H1 (cell line): ENCODE measurements around the gene SAAL1. TPM values are rescaled to one million over a fixed set of nuclear protein-coding genes. Genes with fewer than 3 reads are reported as not detected.

Experiments used
- CTCF ChIA-PET: fragments of 300-600 bp; sonication (Branson Sonifier 250); formaldehyde crosslinking; loops from one replicate; lab custom pipeline; 2021; ENCODE audit not compliant: partially characterized antibody; lab: Charles Lee
- POLR2A ChIA-PET: fragments of 300-600 bp; sonication (Branson Sonifier 250); formaldehyde crosslinking; loops from one replicate; lab custom pipeline; 2021; ENCODE audit warnings: inconsistent platforms; ENCODE audit not compliant: partially characterized antibody; lab: Charles Lee
- DNase-seq, 2 experiments: peaks; one replicate each; pipeline versions ENCODE4 v3.0.0 to v3.0.0-alpha.2; 2010 to 2022; ENCODE audit warnings: low spot score in 2 of 2, low read depth in 1 of 2, mixed read lengths in 1 of 2
- FAIRE-seq: peaks from 2 replicates; lab custom pipeline; 2011; peaks lifted over from hg19 to GRCh38; lab: Jason Lieb, UNC
- H2AFZ ChIP-seq: 2 replicates; pipeline ENCODE4 v1.8.1; 2012; ENCODE audit warnings: low read length, inconsistent platforms
- H2AK5ac ChIP-seq: 2 replicates; pipeline ENCODE4 v1.6.1; 2013; ENCODE audit warnings: low read depth, low read length
- H2BK120ac ChIP-seq: replicated peaks from 2 replicates; pipeline ENCODE3; 2013; ENCODE audit warnings: low read depth, low read length, inconsistent platforms
- H2BK12ac ChIP-seq: 2 replicates; pipeline ENCODE4 v1.6.1; 2013; ENCODE audit warnings: low read depth, low read length
- H2BK15ac ChIP-seq: 2 replicates; pipeline ENCODE4 v1.6.1; 2013; ENCODE audit warnings: low read length
- H2BK20ac ChIP-seq: 2 replicates; pipeline ENCODE4 v1.6.1; 2013; ENCODE audit warnings: low read length
- H2BK5ac ChIP-seq: 2 replicates; pipeline ENCODE4 v1.6.1; 2013; ENCODE audit warnings: low read depth, low read length
- H3K14ac ChIP-seq: 2 replicates; pipeline ENCODE4 v1.6.1; 2013; ENCODE audit warnings: inconsistent platforms; ENCODE audit not compliant: insufficient read length
- H3K18ac ChIP-seq: 2 replicates; pipeline ENCODE4 v1.6.1; 2013; ENCODE audit warnings: low read length; ENCODE audit errors: extremely low read depth
- H3K23ac ChIP-seq: 2 replicates; pipeline ENCODE4 v1.6.1; 2013; ENCODE audit warnings: inconsistent platforms; ENCODE audit not compliant: insufficient read length
- H3K23me2 ChIP-seq: 2 replicates; pipeline ENCODE4 v1.6.1; 2013; ENCODE audit warnings: low read depth, low read length
- H3K27ac ChIP-seq: 2 replicates; pipeline ENCODE4 v1.6.1; 2011; ENCODE audit warnings: low read depth, low read length, inconsistent platforms
- H3K27me3 ChIP-seq, 4 experiments: replicated peaks in 1 of 4; 1 replicate in 1 of 4; 2 replicates in 3 of 4; pipeline versions ENCODE4 v1.6.1 to v1.8.1; 2011 to 2013; ENCODE audit warnings: low read length in 3 of 4, mild to moderate bottlenecking in 3 of 4, inconsistent platforms in 2 of 4, mixed read lengths in 2 of 4, moderate library complexity in 1 of 4; ENCODE audit not compliant: control insufficient read depth in 3 of 4, insufficient read depth in 3 of 4; ENCODE audit errors: extremely low read depth in 1 of 4
- H3K36me3 ChIP-seq, 4 experiments: 2 replicates each; pipeline versions ENCODE4 v1.6.1 to v1.8.1; 2011 to 2013; ENCODE audit warnings: mild to moderate bottlenecking in 4 of 4, low read length in 3 of 4, moderate library complexity in 2 of 4, control low read depth in 1 of 4, inconsistent platforms in 1 of 4; ENCODE audit not compliant: insufficient read depth in 4 of 4, control insufficient read depth in 2 of 4
- H3K4ac ChIP-seq: replicated peaks from 2 replicates; pipeline ENCODE3; 2013; ENCODE audit warnings: low read length, low read depth, mixed read lengths, inconsistent platforms; ENCODE audit not compliant: insufficient read length
- H3K4me1 ChIP-seq, 4 experiments: replicated peaks in 1 of 4; 1 replicate in 1 of 4; 2 replicates in 3 of 4; pipeline versions ENCODE4 v1.6.1 to v1.8.1; 2011 to 2013; ENCODE audit warnings: low read length in 3 of 4, inconsistent platforms in 2 of 4, mixed read lengths in 1 of 4; ENCODE audit not compliant: insufficient read depth in 4 of 4, control insufficient read depth in 3 of 4
- H3K4me2 ChIP-seq, 2 experiments: 2 replicates each; pipeline versions ENCODE4 v1.6.1 to v1.8.1; 2011 to 2013; ENCODE audit warnings: low read depth in 2 of 2, low read length in 2 of 2, control low read depth in 1 of 2, inconsistent platforms in 1 of 2, mild to moderate bottlenecking in 1 of 2; ENCODE audit not compliant: insufficient read depth in 1 of 2
- H3K4me3 ChIP-seq, 4 experiments: fragments of 200-600, 300-600 bp in 1 of 4; sonication (generic), shearing (Covaris generic), sonication (Bioruptor Twin) in 1 of 4; 2 replicates each; pipeline versions ENCODE4 v1.5.1 to v1.8.1; 2011 to 2016; ENCODE audit warnings: low read length in 4 of 4, low read depth in 3 of 4, control low read depth in 2 of 4, inconsistent platforms in 2 of 4, mild to moderate bottlenecking in 2 of 4, mixed read lengths in 1 of 4, moderate library complexity in 1 of 4; ENCODE audit not compliant: insufficient read depth in 2 of 4; ENCODE audit errors: extremely low read depth in 1 of 4
- H3K56ac ChIP-seq: replicated peaks from 2 replicates; pipeline ENCODE3; 2013; ENCODE audit warnings: low read depth, mild to moderate bottlenecking, mixed read lengths, low read length, inconsistent platforms; ENCODE audit not compliant: insufficient read length
- H3K79me1 ChIP-seq: 2 replicates; pipeline ENCODE4 v1.6.1; 2013; ENCODE audit warnings: low read depth, low read length, control low read depth
- H3K79me2 ChIP-seq, 2 experiments: 2 replicates each; pipeline versions ENCODE4 v1.6.1 to v1.8.1; 2012 to 2013; ENCODE audit warnings: low read length in 2 of 2, mild to moderate bottlenecking in 2 of 2, inconsistent platforms in 1 of 2; ENCODE audit not compliant: insufficient read depth in 2 of 2, control insufficient read depth in 1 of 2
- H3K9ac ChIP-seq, 4 experiments: replicated peaks in 1 of 4; 1 replicate in 1 of 4; 2 replicates in 3 of 4; pipeline versions ENCODE4 v1.6.1 to v1.8.1; 2011 to 2013; ENCODE audit warnings: low read depth in 3 of 4, low read length in 3 of 4, control low read depth in 2 of 4, mild to moderate bottlenecking in 2 of 4, moderate library complexity in 2 of 4, inconsistent platforms in 1 of 4; ENCODE audit errors: extremely low read depth in 1 of 4
- H3K9me3 ChIP-seq, 2 experiments: 2 replicates each; pipeline versions ENCODE4 v1.6.1 to v1.8.1; 2012 to 2013; ENCODE audit warnings: mild to moderate bottlenecking in 2 of 2, moderate library complexity in 2 of 2, control low read depth in 1 of 2, inconsistent platforms in 1 of 2, low read depth in 1 of 2, low read length in 1 of 2, mixed read lengths in 1 of 2; ENCODE audit not compliant: insufficient read depth in 2 of 2
- H4K20me1 ChIP-seq, 2 experiments: replicated peaks in 1 of 2; 2 replicates each; pipeline versions ENCODE3 to v1.8.1; 2011 to 2013; ENCODE audit warnings: inconsistent platforms in 2 of 2, low read length in 2 of 2, mild to moderate bottlenecking in 1 of 2; ENCODE audit not compliant: insufficient read depth in 2 of 2, control insufficient read depth in 1 of 2
- H4K5ac ChIP-seq: 2 replicates; pipeline ENCODE4 v1.6.1; 2013; ENCODE audit warnings: low read length, low read depth, mixed read lengths, inconsistent platforms; ENCODE audit not compliant: insufficient read length
- H4K8ac ChIP-seq: 2 replicates; pipeline ENCODE4 v1.8.0; 2013; ENCODE audit warnings: mild to moderate bottlenecking, moderate library complexity, low read length, inconsistent platforms; ENCODE audit not compliant: insufficient read depth; ENCODE audit errors: extremely low read depth
- H4K91ac ChIP-seq: replicated peaks from 2 replicates; pipeline ENCODE3; 2013; ENCODE audit warnings: low read length, mixed read lengths, inconsistent platforms; ENCODE audit not compliant: insufficient read length
- WGBS, 2 experiments: shearing (Covaris generic) in 1 of 2; methylation state at CpG; one replicate each; pipeline versions ENCODE4 v1.1.6 to v1.1.7; 2013 to 2015; ENCODE audit warnings: low lambda C conversion rate in 2 of 2, mixed read lengths in 2 of 2, inconsistent platforms in 1 of 2, low coverage in 1 of 2, missing lambda C conversion rate in 1 of 2; ENCODE audit not compliant: insufficient replicate concordance in 2 of 2, insufficient coverage in 1 of 2, insufficient read length in 1 of 2; ENCODE audit errors: extremely low coverage in 1 of 2, missing lambda C conversion rate in 1 of 2; 5-methylcytosine and 5-hydroxymethylcytosine counted together
- polyA plus RNA-seq, 7 experiments: library from polyadenylated mRNA; depleted of rRNA in 3 of 7; stranded (reverse) in 5 of 7; unstranded in 2 of 7; fragments of >200 nt in 5 of 7; fragments of 200-250 nt in 2 of 7; gene quantifications; 1 replicate in 5 of 7; 2 replicates in 1 of 7; 4 replicates in 1 of 7; pipeline versions ENCODE4 v1.2.1 to v1.2.3, GENCODE V29; 2011 to 2013; ENCODE audit warnings: missing spikeins in 2 of 7, mixed read lengths in 2 of 7
- total RNA-seq: library from RNA; stranded (reverse); fragmentation: NEBNext Ultra II Directional; extraction: Animal tissue kit (Norgen Biotek cat#: 25700); gene quantifications from 2 replicates; pipeline ENCODE4 v1.2.1, GENCODE V29; 2021

SAAL1 gene
- total and polyA plus RNA-seq, 2 of the 8 experiments (the other 6 are each of a cell fraction or from before 2014, with no cell fraction given), result 26.4 to 46.6 TPM

DNA sequence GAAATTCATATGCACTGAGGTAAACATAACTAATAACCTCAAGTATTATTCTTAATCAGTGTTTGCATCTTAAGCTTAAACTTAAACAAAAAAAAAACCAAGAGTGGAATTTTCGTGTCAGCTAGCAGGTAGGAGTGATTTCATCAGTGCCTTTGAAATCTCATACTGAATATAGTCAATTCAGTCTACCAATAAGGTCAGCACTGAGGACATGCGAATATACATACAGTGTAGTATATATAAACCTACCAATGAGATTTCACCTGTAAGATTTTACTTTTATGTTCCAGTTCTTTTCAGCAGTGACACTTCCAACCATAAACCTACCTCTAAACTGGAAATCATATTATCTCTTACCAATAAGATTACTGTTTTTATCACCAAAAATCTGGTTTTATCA lies 27.0 kb downstream of the SAAL1 start:
- H2AFZ ChIP-seq, result no peak overlapping the region
- H3K18ac ChIP-seq, result no peak overlapping the region
- peaks cover 0 to 4% of the 10 kb centered on the region in 2 experiments for H4K20me1 ChIP-seq
- no peak overlapping the region for H4K5ac ChIP-seq
- H2BK5ac ChIP-seq, result no peak overlapping the region
- H3K79me1 ChIP-seq, result no peaks in the 10 kb centered on the region
- DNase-seq, result no peak
- H3K4me2 ChIP-seq, result no peak overlapping the region
- H3K4me3 ChIP-seq, result no peak overlapping the region
- ChIA-PET CTCF (no interaction called here), POLR2A (no interaction called here)
- no peak overlapping the region for H3K56ac ChIP-seq
- 85% methylated on average over 2 of the region's 2 CpGs; no CpG with 5 or more reads in 1 of the 2 experiments for whole genome bisulfite sequencing, 2 experiments
- H2BK20ac ChIP-seq, result no peak overlapping the region
- H3K27me3 ChIP-seq, result no peaks in the 10 kb centered on the region
- no peak overlapping the region for H4K8ac ChIP-seq
- H3K14ac ChIP-seq, result no peak overlapping the region
- no peak overlapping the region for H4K91ac ChIP-seq
- no peak overlapping the region for H3K9ac ChIP-seq
- no peak overlapping the region for H3K23ac ChIP-seq
- H3K4ac ChIP-seq, result no peak overlapping the region
- H3K23me2 ChIP-seq, result no peaks in the 10 kb centered on the region; the same call in 1 of the 2 replicates
- H3K9me3 ChIP-seq, result no peaks in the 10 kb centered on the region
- H3K27ac ChIP-seq, result no peak overlapping the region
- H3K4me1 ChIP-seq, result no peaks in the 10 kb centered on the region
- H3K36me3 ChIP-seq, result peaks cover 8 to 45% (median 21%) of the 10 kb centered on the region in 4 experiments
- no peaks in the 10 kb centered on the region for H3K79me2 ChIP-seq
- no peak overlapping the region for H2BK120ac ChIP-seq
- FAIRE-seq, result no peak
- H2BK15ac ChIP-seq, result no peak overlapping the region
- H2AK5ac ChIP-seq, result no peak overlapping the region
- no peak overlapping the region for H2BK12ac ChIP-seq
